GM19452 (cell line): ENCODE data around the gene CHRDL1.
A peak's percentile ranks its signal among the peaks of the same experiment; 100 is the strongest.

ENCODE experiments used
- ATAC-seq: cut with Tn5 transposase; IDR thresholded peaks from one replicate; pipeline ENCODE4 v1.9.1; 2021; ENCODE audit not compliant: unreplicated experiment

The CHRDL1 gene

DNA sequence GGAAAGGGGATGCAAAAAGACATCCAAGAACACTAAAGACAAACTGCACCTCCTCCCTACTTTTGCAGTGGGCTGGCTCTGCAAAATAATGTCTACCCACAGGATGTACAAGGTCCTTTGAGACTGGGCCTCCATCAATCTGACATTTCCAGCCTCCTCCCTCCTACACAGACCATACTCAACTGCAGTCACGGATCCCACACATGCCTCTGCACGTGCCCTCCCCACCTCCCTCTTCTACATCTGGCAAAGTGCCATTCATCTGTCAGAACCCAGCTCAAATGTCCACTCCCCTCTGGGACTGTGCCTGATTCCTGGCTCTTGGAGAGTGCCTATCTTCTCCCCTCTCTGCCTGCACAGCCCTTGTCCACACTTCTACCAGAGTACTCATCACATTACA lies 50.3 kb downstream of the CHRDL1 start:
- ATAC-seq: no peak

DNA sequence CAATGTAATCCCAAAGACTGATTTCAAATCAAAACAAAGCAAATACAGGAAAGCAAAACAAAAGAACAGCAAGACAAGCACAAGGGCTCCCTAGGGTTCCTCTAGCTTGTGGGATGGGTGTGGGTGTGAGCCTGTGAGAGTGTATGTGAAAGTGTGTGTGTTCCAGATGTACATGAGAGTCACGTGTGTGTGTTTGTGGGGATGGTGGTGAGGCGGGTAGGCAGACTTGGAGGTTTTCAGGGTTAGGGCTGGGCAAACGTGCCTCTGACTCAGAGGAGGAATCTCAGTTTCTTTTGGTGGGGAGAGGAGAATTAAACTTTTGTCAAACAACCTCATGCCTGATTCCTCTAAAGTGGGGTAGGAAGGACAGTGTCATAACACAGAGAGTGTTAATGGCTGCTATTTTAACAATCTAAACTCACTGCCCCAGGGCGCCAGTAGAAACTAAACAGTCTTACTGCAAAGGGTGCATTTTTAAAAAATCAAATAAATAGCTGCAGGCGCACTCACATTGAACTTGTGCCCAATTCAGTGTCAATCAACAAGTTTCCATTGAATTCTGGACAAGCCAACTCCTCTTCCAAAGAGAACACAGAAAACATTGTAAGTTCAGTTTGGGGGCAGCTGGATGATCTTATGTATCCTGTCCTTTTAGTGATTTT lies 51.8 kb downstream of the CHRDL1 start:
- peak; percentile 72 for ATAC-seq

DNA sequence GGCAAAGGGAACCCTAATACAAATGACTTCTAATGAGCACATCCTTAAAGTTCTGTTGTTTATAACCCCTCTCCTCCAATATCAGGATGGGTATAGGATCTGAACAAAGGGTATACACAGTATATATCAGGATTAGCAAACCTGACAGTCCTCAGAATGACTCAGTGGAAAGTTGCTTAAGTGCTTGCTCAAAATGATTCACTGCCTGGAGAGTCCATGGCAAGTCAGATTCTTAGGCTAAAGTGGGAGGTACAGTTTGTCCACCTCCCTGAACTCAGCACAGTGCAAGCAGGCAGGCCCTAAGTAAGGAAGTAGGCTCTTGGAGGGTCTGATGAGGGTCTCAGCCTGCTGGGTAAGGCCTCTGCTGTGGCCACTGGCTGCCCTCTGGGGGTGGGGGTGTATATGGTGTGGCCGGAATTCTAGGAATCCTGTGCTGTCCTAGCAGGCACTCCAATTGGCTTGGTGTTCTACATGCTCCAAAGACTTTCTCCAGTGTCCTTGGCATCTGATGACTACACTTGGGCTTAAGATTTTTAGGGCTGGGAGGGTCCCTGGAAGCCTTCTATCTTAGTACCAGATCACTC lies 54.3 kb downstream of the CHRDL1 start:
- ATAC-seq: no peak

DNA sequence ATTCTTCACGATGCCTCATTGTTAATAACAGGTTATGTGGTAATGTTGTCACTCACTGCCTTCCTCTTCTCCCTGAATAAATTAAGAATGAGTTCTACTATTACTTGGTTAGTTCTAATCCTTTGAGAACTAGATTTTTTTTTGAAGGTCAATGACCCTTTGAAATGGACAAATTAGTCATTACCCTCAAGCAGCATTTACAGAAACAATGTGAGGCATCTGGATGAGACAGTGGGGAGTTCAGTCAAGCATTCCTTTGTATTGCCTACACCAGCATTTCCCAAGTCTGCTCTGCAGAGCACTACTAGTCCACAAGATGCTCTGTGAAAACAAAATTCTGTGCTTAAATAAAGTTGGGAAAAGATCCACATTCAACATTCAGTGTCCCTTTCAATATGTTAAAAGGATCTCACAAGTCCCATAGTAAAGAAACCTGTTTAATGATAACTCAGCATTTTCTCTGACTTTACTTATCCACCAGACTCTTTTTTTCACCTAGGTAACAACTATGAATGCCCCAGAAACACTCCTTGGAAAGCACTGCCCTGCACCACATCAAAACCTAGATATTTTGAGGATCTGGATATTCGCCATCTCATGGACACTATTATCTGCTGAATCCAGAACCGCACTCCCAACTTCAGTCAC lies 60.6 kb downstream of the CHRDL1 start:
- ATAC-seq: no peak

DNA sequence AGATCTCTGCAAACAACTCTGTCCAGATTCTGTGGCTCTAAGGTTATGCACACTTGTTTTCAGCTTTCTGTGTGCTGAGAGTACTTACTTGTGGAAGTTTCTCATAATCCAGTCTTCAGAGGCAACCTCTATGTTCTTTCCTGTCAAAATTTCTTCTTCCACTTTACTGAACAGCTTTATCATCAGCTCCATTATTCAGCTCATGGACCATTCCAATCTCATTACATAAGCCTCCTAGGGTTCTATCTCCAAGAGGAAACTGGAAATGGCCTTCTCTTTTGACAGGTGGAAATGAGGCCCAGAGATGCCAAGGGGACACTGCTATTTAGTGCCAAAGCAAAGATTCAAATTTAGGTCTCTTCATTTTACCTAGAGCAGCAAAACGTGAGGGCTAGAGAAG lies 61.3 kb downstream of the CHRDL1 start:
- no peak for ATAC-seq

DNA sequence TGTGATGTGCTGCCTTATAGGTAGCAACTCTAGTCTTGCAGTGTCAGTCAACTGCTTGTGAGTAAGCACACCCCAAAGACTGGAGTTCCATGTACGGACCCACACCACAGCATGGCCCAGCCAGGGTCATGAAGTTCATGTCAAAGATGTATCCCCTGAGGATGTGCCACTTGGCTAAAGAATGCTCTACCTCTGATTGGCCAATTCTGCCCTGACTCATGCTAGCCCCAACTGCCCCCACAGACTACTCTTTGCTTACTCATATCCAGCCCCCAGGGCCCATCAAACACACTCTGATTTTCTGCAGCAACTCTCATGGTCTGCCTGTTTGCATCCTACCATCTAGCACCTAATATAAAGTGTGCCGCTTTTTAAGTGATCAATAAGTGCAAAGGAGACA lies 62.5 kb downstream of the CHRDL1 start:
- no peak for ATAC-seq

DNA sequence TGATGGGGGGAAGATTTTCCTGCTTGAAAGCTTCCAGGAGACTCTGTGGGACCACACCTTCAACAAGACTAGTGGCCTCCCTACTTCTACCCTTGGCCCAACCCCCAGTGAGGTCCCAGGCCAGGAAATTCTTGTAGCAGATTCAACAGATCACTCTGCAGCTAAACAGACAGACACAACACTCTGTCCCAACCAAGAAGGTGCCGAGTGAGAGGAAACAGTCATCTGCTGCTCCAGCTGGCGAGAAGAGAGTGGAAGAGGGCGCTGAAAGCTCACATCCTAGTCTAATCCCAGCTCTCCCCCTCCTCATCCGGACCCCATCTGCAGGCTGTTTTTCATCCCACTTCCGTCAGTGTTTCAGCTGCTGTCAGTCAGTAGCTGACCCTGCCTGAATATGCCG lies 63.4 kb downstream of the CHRDL1 start:
- no peak for ATAC-seq

DNA sequence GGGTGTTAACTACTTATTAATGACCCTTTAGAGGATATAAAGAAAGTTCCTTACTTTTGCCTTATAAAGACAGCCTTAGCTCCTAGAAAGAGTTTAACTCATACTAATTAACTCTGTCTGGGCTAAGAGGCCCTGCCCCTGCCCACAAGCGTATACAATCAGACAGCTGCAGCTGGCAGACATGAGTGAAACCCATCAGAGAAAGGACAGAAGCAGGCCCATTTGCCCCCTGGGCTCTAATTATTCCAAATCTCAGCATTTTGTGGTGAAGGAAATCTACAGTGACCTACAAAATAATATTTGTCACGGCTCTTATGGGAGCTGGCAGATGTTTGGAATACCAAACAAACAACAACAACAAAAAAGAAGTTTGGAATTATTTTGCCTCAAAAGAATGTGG lies 71.8 kb downstream of the CHRDL1 start:
- no peak for ATAC-seq

DNA sequence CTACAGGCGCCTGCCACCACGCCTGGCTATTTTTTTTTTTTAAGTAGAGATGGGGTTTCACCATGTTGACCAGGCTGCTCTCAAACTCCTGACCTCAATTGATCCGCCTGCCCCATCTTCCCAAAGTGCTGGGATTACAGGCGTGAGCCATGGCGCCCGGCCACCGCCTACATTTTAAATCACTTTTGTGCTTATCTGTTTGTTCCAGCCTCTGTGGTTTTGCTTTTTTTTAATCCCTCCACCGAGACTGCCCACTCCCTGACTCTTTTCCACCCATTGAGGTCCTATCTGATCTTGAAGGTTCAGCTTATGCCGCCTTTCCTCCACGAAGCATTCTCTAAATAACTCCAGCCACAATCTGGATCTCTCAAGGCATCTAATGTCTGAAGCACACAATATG lies 73.5 kb downstream of the CHRDL1 start:
- ATAC-seq: no peak

DNA sequence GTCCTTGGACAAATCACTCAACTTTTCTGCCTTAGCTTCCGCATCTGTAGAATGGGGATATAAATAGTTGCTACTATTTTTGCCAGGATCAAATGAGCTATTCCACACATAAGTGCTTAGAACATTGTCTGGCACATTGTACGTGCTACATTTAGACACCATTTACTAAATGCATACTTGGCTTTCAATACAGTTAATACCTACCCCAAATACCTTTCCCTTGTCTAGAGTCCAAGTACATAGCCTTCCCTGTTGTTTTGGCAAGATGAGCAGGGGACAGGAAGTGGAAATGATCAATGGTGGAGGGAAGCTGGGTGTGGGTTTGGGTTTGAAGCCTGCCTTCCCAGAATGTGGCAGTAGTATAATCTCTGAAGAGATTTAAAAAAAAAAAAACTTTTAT lies 82.0 kb downstream of the CHRDL1 start:
- no peak for ATAC-seq

DNA sequence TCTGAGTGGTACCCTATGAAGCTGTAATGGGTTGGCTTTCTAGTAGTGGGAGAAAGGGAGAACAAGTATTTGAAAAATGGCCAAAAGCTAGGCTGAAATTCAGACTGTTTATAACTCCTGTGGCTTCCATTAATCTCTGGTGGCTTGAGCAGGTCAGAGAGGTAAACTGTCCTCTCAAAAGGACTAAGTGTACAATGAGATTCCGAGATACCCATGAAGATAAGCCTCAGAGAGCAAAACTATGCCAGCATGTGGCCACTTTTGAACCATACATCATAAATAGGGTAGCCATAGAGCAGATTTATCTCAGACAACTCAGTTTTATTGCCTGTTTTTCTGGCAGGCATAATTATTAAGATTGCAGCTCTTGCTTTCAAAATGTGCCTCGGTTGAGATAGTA lies 89.2 kb downstream of the CHRDL1 start:
- no peak for ATAC-seq

DNA sequence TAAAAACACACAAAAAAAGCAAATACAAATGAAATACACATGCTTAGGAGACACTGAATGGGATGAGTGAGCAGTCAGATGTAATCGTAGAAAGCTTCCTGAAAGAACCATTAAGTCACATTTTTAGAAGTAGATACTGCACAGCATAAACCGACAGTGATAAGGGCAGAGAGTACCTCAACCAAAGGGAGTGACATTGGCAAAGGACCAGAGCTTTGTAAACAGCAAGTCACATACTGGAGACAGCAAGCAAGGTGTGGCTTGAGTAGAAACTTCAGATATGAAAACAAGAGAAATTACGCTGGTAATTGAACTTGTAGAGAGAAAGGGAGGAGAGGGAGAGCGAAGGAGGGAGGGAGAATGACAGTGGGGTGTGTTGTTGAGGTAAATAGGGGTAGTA lies 92.0 kb downstream of the CHRDL1 start:
- ATAC-seq: no peak

DNA sequence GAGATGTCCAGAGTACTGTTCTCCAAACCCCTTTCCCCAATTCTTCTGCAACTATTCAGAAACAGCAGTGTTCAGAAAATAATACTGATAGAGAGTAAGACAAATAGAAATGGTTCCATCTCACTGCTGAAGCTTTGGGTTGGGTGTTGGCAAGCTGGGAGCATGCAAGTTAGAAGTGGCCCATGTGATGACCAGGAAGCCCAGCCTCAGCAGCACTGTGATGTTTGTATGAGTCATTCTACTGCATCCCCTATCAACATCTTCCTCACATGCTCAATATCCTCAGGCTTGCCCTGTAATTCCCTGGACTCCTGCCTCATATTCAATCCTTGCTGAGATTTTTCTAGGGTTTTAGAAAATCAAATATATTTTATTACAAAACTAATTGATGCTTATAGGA lies 96.5 kb downstream of the CHRDL1 start:
- peak; percentile 40 for ATAC-seq

DNA sequence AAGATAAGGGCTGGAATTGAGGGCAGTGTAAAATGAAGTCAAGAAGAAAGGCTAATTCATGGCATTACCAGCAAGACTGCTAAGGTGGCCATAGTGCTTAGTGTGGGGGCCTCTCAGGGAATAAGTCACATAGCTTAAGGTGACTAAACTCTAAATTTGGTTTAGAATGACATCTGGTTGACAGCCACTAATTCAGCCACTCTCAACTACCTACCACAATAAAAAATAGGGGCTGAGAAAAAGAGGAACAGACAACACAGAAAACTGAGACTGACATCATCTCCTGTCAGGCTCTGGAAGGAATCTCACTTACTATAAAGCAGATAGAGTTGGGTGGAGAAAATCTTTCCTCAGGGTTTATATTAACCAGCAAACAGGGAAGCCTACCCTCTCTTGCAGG lies 96.9 kb downstream of the CHRDL1 start:
- peak; percentile 65 for ATAC-seq

DNA sequence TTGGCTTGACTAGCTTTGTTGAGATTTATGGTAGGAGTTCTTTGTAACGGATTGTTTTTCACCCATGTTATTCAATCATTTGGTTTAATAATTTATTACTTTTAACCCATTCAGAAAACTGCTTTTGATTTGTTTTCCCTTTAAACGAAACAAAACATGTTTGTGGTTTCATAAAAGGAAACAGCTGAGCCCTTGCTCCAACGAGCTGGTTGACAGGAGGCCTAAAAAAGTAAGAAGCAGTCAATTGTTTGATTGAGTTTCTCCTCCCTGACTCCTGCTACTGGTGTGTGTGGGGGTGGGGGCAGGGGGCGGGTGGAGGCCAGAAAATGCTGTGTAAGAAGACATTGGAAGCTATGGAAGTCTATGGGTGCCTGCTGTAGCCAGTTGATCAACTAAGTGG lies 102.8 kb downstream of the CHRDL1 start:
- no peak for ATAC-seq

DNA sequence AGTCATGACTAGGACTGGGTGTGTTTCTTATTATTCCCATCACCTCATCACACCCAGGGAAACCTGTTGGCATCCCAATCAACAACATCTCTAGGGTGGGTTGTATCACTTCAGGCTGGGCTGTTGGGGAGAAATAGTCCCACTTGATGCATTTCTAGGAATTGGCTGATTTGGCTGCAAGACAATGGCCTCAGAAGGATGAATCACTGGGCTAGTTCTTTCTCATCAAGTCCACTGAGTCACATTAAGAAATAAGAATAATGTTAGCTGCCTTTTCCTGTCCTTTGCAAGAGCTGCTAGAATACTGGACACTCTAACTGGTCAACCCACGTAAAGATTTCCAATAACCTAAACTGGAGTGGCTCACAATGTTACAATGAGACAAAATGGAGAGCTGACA lies 104.2 kb downstream of the CHRDL1 start:
- ATAC-seq: no peak

DNA sequence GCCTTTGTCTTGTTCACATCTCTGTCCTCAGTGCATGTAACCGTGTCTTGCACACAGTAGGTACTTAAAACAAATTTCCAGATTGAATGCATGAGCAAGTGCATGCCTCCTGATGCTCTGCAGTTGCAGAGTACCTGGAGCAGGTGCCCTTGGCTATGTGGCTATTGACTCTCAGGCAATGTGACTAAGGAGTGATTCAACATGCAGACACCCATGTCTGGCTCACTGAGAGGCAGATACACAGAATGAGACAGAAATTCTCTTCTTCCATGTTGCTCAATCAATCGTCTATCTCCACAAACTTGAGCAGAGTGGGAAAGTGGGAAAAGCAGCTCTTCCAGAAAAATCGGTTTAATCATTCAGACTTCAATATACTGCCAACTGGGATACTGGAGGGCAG lies 111.0 kb downstream of the CHRDL1 start:
- no peak for ATAC-seq

DNA sequence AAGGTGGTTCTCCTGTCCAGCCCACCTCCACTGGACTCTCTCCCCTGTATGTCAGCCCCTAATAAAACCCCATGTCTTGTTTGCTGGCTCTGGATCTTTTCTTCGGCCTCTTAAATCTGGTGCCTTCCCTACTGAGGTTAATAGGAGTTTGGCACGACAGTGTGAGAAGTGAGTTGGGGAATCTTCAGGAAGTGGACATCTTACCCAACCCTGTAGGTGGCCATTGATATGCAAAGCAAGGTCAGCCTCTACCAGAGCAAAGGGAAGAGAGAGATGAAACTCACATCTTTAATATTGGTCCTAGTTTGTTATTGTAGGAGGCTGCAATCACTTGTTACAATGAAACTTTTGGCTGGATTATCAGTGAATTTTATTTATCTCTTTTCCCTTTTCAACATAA lies 111.7 kb downstream of the CHRDL1 start:
- no peak for ATAC-seq

DNA sequence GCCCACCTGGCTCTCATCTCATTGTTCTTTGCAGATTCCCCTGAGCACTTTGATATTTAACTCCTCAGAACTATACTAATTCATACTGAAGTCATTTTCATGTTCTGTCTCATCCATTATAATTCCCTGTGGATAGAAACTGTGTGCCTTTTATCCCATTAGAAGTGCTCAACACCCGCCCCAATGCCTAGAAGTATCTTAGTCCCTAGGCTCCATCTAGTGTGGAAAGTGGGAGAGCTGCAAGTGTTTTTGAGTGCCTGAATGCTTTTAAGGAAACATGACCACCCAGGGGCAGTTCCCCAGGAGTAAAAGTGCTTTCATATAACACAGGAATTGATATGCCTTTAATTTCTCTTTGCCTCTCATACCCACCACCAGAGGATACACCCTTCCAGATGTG lies 117.0 kb downstream of the CHRDL1 start:
- no peak for ATAC-seq

DNA sequence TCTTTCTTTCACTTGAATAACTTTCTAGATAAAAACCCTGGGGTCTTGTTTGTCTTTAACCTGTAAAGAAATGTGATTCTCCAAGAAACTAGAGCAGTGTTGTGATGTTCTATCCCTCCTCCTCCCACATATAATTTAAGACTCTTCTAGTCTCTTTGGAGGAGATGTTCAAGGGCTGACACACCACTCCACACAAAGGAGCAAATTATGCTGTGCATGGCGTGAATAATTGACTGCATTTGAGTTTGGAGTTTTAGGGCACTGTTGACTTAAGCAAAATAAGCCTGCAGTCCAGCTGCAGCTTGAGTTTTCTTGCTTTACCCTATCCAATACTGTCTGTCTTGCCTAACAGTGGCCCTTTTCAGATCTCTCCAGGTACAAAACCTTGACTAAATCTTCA lies 119.7 kb downstream of the CHRDL1 start:
- ATAC-seq: no peak

DNA sequence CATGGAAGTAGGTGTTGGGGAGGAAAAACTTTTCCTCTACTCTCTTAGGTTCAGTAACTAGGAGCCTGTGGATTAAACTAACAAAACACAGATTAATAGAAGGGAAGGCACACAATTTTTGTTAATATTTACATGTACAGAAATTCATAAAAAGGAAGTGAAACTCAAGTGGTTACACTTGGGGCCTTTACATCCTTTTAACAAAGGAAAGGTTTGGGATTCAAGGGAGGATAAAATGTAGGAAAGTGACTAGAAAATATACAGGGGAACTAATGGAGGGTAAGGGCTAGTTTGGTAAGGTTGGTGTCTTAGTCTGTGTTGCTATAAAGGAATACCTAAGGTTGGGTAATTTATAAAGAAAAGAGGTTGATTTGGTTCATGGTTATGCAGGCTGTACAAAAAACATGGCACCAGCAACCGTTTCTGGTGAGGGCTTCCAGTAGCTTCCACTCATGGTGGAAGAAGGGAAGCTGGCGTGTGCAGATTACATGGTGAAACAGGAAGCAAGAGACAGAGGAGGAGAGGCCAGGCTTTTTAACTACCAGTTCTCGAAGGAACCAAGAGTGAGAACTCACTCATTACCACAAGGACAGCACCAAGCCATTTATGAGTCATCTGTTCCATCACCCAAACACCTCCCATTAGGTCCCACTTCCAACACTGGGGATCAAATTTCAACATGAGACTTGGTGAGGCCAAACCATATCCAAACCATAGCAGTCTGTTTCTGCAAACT lies 124.4 kb downstream of the CHRDL1 start:
- peak; percentile 99 for ATAC-seq

DNA sequence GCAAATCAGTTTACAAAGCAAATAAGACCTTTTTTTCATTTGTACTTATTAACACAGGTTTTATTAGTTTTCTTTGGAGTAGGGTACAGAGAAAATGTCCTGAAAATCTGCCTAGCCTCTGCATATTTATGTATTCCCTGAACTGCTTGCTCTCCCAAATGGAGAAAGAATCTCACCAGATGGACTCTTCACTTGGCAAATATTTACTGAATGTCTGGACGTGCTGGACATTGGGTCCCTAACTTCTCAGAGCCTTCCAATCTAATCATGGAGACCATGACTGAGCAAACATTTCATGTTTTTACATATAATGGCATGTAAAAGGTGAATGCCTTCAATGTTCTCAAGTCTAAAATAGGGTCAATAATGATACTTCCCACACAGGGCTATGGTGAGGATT lies 126.0 kb downstream of the CHRDL1 start:
- ATAC-seq: no peak
